Breast epithelium (tissue), 4 donors: Measurements from ENCODE around the gene HLA-DPA1. TPM values are rescaled to one million over a fixed set of nuclear protein-coding genes. Genes with fewer than 3 reads are reported as not detected.

Experiments
- DNase-seq, 2 donors: peaks; one replicate each; pipeline ENCODE4 v3.0.0-alpha.2; 2019; ENCODE audit warnings: low spot score in 2 of 2
- H3K27ac ChIP-seq, 2 donors: fragments of 200-600 bp; sonication (generic) in 1 of 2; one replicate each; pipeline ENCODE4 v1.5.1; 2016 to 2019; ENCODE audit warnings: mild to moderate bottlenecking in 1 of 2
- H3K27me3 ChIP-seq, 2 donors: fragments of 200-600 bp; sonication (generic) in 1 of 2; one replicate each; pipeline versions ENCODE4 v1.5.1 to v1.6.0; 2017 to 2019; ENCODE audit warnings: control low read depth in 1 of 2, mild to moderate bottlenecking in 1 of 2
- H3K36me3 ChIP-seq: fragments of 200-600 bp; one replicate; pipeline ENCODE4 v1.5.1; 2019
- H3K4me1 ChIP-seq, 2 donors: fragments of 200-600 bp; sonication (generic); one replicate each; pipeline ENCODE4 v1.5.1; 2016 to 2019; ENCODE audit warnings: control low read depth in 1 of 2
- H3K4me3 ChIP-seq, 3 donors: fragments of 200-600 bp; sonication (generic); 1 replicate in 2 of 3; 2 replicates in 1 of 3; pipeline ENCODE4 v1.5.1; 2016 to 2019; ENCODE audit warnings: mild to moderate bottlenecking in 3 of 3, moderate library complexity in 2 of 3
- H3K9me3 ChIP-seq, 2 donors: fragments of 200-600 bp; sonication (generic) in 1 of 2; one replicate each; pipeline ENCODE4 v1.5.1; 2016 to 2019; ENCODE audit warnings: control low read depth in 1 of 2
- CTCF ChIP-seq, 3 donors: fragments of 450-650 bp; IDR thresholded peaks; one replicate each; pipeline ENCODE4 v1.5.1; 2016 to 2017; ENCODE audit warnings: antibody characterized with exemption in 3 of 3, mild to moderate bottlenecking in 3 of 3, moderate library complexity in 3 of 3
- POLR2A ChIP-seq: fragments of 450-650 bp; IDR thresholded peaks from one replicate; pipeline ENCODE4 v1.6.1; 2016; ENCODE audit warnings: antibody characterized with exemption, mild to moderate bottlenecking, moderate library complexity
- POLR2AphosphoS5 ChIP-seq, 3 donors: sonication (generic); formaldehyde crosslinking; IDR thresholded peaks; one replicate each; pipeline ENCODE4 v1.6.1; 2017; ENCODE audit warnings: antibody characterized with exemption in 3 of 3
- intact Hi-C: fragments of 100-400 bp; cut with DNase I; formaldehyde crosslinking; loops from one replicate; pipeline ENCODE4 v1.15.1; 2023; ENCODE audit warnings: low total_unique reads
- total RNA-seq, 3 donors: library from RNA; depleted of rRNA; stranded (reverse); fragments of >200 nt; gene quantifications; one replicate each; pipeline ENCODE4 v1.1.0, GENCODE V29; 2016

The HLA-DPA1 gene
- total RNA-seq, 3 donors from 2014 or later: 51.8 to 116 (median 75.4) TPM

GRCh38 chr6:33108307-33108706, 34.9 kb upstream of the HLA-DPA1 start:
- no peak overlapping the region for H3K4me3 ChIP-seq
- H3K27me3 ChIP-seq: no peaks in the 10 kb centered on the region
- no peak for DNase-seq
- no peaks in the 10 kb centered on the region for H3K4me1 ChIP-seq
- intact Hi-C loops: no loop called here
- H3K27ac ChIP-seq: no peak overlapping the region
- H3K9me3 ChIP-seq: no peaks in the 10 kb centered on the region
- no peaks in the 10 kb centered on the region for H3K36me3 ChIP-seq
- TF ChIP-seq CTCF (IDR thresholded peaks at IDR 0.05): no peak
- TF ChIP-seq POLR2A: no peak
- no peak for TF ChIP-seq POLR2AphosphoS5 (IDR thresholded peaks at IDR 0.05)

- no peaks in the 10 kb centered on the region for H3K4me1 ChIP-seq
- no peak for TF ChIP-seq POLR2AphosphoS5 (IDR thresholded peaks at IDR 0.05)
- TF ChIP-seq CTCF (IDR thresholded peaks at IDR 0.05): no peak
- no peak for TF ChIP-seq POLR2A
- H3K4me3 ChIP-seq: no peak overlapping the region
- H3K9me3 ChIP-seq: no peaks in the 10 kb centered on the region
- H3K27me3 ChIP-seq: no peaks in the 10 kb centered on the region
- no peaks in the 10 kb centered on the region for H3K36me3 ChIP-seq
- intact Hi-C loops: no loop called here
- DNase-seq: no peak
- peak overlapping the region in 1 of 2 donors; percentile 74 for H3K27ac ChIP-seq
Observed at GRCh38 chr6:33107641-33108040, 34.2 kb upstream of the HLA-DPA1 start.

GRCh38 chr6:33105916-33106871, 32.7 kb upstream of the HLA-DPA1 start:
- no peaks in the 10 kb centered on the region for H3K4me1 ChIP-seq
- no peaks in the 10 kb centered on the region for H3K27me3 ChIP-seq
- no peak overlapping the region for H3K4me3 ChIP-seq
- H3K27ac ChIP-seq: peak overlapping the region in 1 of 2 donors; percentile 74
- TF ChIP-seq POLR2AphosphoS5 (IDR thresholded peaks at IDR 0.05): peak in 1 of 3 donors; percentile 12
- no peak for TF ChIP-seq CTCF (IDR thresholded peaks at IDR 0.05)
- no peak for TF ChIP-seq POLR2A
- intact Hi-C loops: no loop called here
- peak; percentile 83 to 86 for DNase-seq
- H3K9me3 ChIP-seq: peaks cover 0 to 3% of the 10 kb centered on the region in 2 donors
- no peaks in the 10 kb centered on the region for H3K36me3 ChIP-seq

GRCh38 chr6:33105386-33105785, 31.9 kb upstream of the HLA-DPA1 start:
- Histone ChIP-seq H3K27me3 (no peaks in the 10 kb centered on the region), H3K27ac (peak overlapping the region in 1 of 2 donors; percentile 74), H3K4me1 (no peaks in the 10 kb centered on the region), H3K36me3 (no peaks in the 10 kb centered on the region), H3K4me3 (no peak overlapping the region), H3K9me3 (peaks cover 0 to 11% of the 10 kb centered on the region in 2 donors)
- no peak for DNase-seq
- no peak for TF ChIP-seq POLR2AphosphoS5 (IDR thresholded peaks at IDR 0.05)
- no peak for TF ChIP-seq POLR2A
- no peak for TF ChIP-seq CTCF (IDR thresholded peaks at IDR 0.05)
- intact Hi-C loops: no loop called here

GRCh38 chr6:33104887-33105286, 31.4 kb upstream of the HLA-DPA1 start:
- TF ChIP-seq POLR2A: no peak
- no peak for TF ChIP-seq POLR2AphosphoS5 (IDR thresholded peaks at IDR 0.05)
- TF ChIP-seq CTCF (IDR thresholded peaks at IDR 0.05): no peak
- Histone ChIP-seq H3K4me3 (no peak overlapping the region), H3K27me3 (no peaks in the 10 kb centered on the region), H3K9me3 (peaks cover 0 to 12% of the 10 kb centered on the region in 2 donors), H3K36me3 (no peaks in the 10 kb centered on the region), H3K4me1 (no peaks in the 10 kb centered on the region), H3K27ac (no peak overlapping the region)
- intact Hi-C loops: no loop called here
- no peak for DNase-seq
